IMR-90 (cell line): Measurements from ENCODE around the gene RASSF7. TPM values are rescaled to one million over a fixed set of nuclear protein-coding genes. Genes with fewer than 3 reads are reported as not detected.
A peak's percentile ranks its signal among the peaks of the same experiment; 100 is the strongest.

Source experiments
- CHD1 ChIP-seq: IDR thresholded peaks from 2 replicates; pipeline ENCODE4 v1.6.1; 2012; ENCODE audit warnings: low read depth, low read length, improper control_type of control experiment
- POLR2A ChIP-seq: IDR thresholded peaks from 2 replicates; pipeline ENCODE4 v1.6.1; 2012; ENCODE audit warnings: mild to moderate bottlenecking, low read depth, low read length
- SMC3 ChIP-seq: fragments of 150-350 bp; IDR thresholded peaks from 2 replicates; pipeline ENCODE4 v1.6.1; 2016; ENCODE audit warnings: low read depth, mild to moderate bottlenecking, antibody characterized with exemption, low read length, moderate library complexity
- polyA plus RNA-seq, 3 experiments: library from polyadenylated mRNA; depleted of rRNA; stranded (reverse); fragments of >200 nt; gene quantifications; 2 replicates each; pipeline ENCODE4 v1.2.3, GENCODE V29; 2012; ENCODE audit warnings: low replicate concordance in 1 of 3
- total RNA-seq: library from RNA; depleted of rRNA; stranded (reverse); fragments of >200 nt; gene quantifications from 2 replicates; pipeline ENCODE4 v1.2.3, GENCODE V29; 2012
- TF ChIP-seq, protein P1 (sequence below): conservative IDR thresholded peaks from 2 replicates; pipeline ENCODE4 v1.5.1; 2012; ENCODE audit warnings: mild to moderate bottlenecking, low read depth, low read length, improper control_type of control experiment

RASSF7 gene
- total and polyA plus RNA-seq, 2 of the 4 experiments (the other 2 are of a cell fraction) = 6.8 to 18.5 TPM

DNA sequence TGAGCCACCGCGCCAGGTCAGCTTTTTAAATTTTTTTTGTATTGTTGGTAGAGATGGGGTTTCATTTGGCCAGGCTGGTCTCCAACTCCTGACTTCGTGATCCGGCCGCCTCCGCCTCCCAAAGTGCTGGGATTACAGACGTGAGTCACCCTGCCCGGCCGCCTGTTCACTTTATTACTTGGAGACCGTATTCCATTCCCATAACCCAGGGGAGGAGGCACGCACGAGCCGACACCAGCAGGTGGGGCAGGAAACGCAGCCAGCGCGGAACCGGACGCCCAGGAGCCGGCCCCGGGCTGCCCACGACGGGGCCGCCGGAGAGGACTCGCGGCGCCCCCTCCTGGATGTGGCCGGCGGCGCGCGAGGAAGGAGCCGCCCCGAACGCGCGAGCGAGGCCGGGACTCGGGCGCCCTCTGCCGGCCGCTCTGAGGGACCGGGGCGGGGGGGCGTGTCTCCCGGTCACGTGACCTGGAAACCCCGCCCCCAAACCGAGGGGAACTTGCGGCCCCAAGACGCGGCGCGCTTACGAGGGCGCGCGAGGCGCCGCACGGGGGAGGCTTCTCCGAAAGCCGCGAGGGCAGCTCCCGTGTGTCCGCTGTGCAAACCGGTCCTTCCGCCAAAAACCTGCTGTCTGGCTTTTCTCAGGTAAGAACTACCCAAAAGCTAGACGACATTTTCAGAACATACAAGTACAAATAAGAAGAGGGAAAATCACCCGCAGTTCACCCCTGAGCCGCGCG is 42.1 kb upstream of the RASSF7 start (continued):
- TF ChIP-seq, protein P1, sequence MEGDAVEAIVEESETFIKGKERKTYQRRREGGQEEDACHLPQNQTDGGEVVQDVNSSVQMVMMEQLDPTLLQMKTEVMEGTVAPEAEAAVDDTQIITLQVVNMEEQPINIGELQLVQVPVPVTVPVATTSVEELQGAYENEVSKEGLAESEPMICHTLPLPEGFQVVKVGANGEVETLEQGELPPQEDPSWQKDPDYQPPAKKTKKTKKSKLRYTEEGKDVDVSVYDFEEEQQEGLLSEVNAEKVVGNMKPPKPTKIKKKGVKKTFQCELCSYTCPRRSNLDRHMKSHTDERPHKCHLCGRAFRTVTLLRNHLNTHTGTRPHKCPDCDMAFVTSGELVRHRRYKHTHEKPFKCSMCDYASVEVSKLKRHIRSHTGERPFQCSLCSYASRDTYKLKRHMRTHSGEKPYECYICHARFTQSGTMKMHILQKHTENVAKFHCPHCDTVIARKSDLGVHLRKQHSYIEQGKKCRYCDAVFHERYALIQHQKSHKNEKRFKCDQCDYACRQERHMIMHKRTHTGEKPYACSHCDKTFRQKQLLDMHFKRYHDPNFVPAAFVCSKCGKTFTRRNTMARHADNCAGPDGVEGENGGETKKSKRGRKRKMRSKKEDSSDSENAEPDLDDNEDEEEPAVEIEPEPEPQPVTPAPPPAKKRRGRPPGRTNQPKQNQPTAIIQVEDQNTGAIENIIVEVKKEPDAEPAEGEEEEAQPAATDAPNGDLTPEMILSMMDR = peak; percentile 100; the same call in 1 of the 2 replicates
- TF ChIP-seq SMC3 (peak; percentile 67), POLR2A (no peak), CHD1 (no peak)
